Occipital lobe (tissue), 2 donors: ENCODE measurements around the gene RAC3. TPM values are rescaled to one million over a fixed set of nuclear protein-coding genes. Genes with fewer than 3 reads are reported as not detected.

Experiments
- DNase-seq: peaks from one replicate; lab custom pipeline; 2025; lab: John Stamatoyannopoulos, UW
- total RNA-seq: library from RNA; depleted of rRNA; stranded (reverse); fragments of >200 nt; gene quantifications from one replicate; pipeline ENCODE4 v1.2.3, GENCODE V29; 2014

RAC3 gene
- 76.0 TPM for total RNA-seq

- no peak for DNase-seq
Observed at GRCh38 chr17:82031303-82031884, at the start of gene RAC3. Gene RAC3, plus strand, starts transcription at chr17:82031678. Its CDS starts 84 bp downstream, at chr17:82031762.

GRCh38 chr17:81983011-81983638, 48.4 kb upstream of the RAC3 start:
- no peak for DNase-seq

- no peak for DNase-seq
Observed at GRCh38 chr17:81983639-81984373, 47.7 kb upstream of the RAC3 start.

GRCh38 chr17:81984773-81985410, 46.6 kb upstream of the RAC3 start:
- no peak for DNase-seq

GRCh38 chr17:81986606-81987005, 44.9 kb upstream of the RAC3 start:
- no peak for DNase-seq

GRCh38 chr17:81987161-81987770, 44.2 kb upstream of the RAC3 start:
- no peak for DNase-seq

GRCh38 chr17:81990836-81991683, 40.4 kb upstream of the RAC3 start:
- DNase-seq, result no peak

GRCh38 chr17:81991684-81992305, 39.7 kb upstream of the RAC3 start:
- no peak for DNase-seq

- DNase-seq, result no peak
Observed at GRCh38 chr17:81992306-81993102, 39.0 kb upstream of the RAC3 start.

- no peak for DNase-seq
Observed at GRCh38 chr17:81993729-81994592, 37.5 kb upstream of the RAC3 start.

GRCh38 chr17:81994593-81995462, 36.6 kb upstream of the RAC3 start:
- DNase-seq, result no peak

GRCh38 chr17:81995463-81996231, 35.8 kb upstream of the RAC3 start:
- DNase-seq, result no peak

- no peak for DNase-seq
Observed at GRCh38 chr17:81996232-81996756, 35.2 kb upstream of the RAC3 start.

GRCh38 chr17:81996757-81997441, 34.6 kb upstream of the RAC3 start:
- DNase-seq, result no peak

GRCh38 chr17:81998212-81998611, 33.3 kb upstream of the RAC3 start:
- no peak for DNase-seq
